ENCODE measurements around the gene ADAMTS16.

ADAMTS16 gene

DNA sequence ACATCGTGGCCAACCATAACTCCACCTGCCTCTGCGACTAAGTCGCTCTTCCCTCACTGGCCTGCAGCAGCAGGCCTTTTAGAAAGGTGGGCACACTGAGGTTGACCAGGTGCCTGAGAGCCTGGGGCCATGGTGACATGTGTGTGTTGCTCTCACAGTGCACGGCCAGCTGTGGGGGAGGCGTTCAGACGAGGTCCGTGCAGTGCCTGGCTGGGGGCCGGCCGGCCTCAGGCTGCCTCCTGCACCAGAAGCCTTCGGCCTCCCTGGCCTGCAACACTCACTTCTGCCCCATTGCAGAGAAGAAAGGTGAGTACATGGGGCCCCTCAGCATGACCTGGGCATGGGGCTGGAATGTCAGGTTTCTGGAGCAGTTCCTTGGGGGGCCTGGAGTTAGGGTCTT lies 177.8 kb downstream of the ADAMTS16 start:
- no peak for DNase-seq

DNA sequence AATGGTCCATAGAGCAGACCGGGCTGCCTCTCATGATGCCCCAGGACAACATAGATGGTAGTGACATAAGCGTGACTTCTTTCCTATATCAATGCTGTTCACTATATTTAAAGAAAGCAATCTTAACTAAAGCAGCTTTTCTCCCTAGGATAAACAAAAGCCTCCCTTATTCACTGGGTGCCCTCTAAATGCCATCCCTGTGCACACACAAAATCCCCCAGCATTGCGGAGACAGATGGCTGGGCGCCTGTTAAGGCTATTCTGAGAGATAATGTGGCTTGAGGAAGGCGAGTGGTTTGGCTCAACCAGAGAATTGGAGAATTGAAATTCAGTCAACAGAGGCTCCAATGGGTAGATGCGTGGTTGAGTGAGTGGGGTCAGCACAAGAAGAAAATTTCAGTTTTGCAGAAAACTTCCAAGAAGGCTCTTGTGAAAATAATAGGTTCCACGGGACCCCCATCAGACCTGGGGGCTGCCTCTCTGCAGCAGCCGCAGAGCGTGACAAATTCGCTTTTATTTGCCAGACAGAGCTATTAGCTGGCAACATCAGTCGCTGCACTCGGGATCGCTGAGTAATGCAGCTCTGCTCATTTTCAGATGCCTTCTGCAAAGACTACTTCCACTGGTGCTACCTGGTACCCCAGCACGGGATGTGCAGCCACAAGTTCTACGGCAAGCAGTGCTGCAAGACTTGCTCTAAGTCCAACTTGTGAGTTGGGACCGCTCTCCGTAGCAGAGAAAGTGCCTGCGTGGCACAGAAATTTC lies 178.5 kb downstream of the ADAMTS16 start:
- DNase-seq = no peak

DNA sequence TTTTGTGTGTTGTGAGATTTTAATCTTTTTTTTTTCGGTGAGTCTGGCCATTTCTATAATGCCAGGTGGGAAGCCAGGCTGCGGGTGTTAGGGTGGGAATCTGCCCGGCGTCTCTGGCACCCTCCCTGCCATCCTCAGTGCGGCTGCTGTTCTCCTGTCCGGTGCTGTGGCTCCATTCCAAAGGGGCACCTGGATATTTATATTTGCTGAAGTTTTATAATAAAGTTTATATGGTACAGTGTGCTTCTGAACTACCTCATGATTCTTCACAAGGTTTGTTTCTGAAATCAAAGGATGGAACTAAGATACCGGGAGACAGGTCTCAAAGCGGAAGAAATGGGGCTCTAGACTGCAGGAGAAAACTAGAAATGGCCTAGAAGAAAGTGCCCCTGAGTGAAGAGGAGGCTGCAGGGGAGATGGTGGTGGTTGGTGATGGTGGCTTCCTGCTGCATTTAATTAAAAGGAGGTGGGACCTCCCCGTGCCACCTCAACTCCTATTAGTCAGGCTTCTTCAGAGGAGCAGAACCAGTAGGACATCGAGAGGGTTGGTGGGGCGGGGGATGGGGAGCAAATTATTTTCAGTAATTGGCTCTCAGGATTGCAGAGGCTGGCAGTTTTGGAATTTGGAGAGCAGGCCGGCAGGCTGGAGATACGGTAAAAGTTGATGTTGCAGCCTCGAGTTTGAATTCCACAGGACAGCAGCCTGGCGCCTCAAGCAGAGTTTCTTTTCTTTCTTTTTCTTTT lies 180.1 kb downstream of the ADAMTS16 start:
- DNase-seq = no peak

DNA sequence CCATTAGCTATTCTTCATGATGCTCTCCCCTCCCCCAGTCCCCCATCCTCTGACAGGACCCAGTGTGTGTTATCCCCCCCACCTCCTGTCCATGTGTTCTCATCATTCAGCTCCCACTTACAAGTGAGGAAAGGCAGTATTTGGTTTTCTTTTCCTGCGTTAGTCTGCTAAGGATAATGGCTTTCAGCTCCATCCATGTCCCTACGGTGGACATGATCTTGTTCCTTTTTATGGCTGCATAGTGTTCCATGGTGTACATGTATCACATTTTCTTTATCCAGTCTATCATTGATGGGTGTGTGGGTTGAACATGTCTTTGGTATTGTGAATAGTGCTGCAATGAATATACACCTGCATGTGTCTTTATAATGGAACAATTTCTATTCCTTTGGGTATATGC lies 181.0 kb downstream of the ADAMTS16 start:
- DNase-seq = no peak

DNA sequence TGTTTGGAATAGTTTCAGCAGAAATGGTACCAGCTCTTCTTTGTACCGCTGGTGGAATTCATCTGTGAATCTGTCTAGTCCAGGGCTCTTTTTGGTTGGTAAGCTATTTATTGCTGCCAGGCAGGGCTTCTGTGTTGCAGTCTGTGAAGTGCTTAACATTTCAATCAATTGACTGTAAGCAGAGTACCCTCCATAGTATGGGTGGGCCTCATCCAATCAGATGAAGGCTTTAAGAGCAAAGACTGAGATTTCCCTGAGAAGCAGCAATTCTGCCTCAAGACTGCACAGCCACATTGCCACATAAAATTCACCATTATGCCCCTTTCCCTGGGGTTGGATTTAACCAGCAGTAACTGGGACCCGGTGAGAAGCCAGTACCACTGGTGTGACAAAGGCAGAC lies 183.4 kb downstream of the ADAMTS16 start:
- DNase-seq = no peak

DNA sequence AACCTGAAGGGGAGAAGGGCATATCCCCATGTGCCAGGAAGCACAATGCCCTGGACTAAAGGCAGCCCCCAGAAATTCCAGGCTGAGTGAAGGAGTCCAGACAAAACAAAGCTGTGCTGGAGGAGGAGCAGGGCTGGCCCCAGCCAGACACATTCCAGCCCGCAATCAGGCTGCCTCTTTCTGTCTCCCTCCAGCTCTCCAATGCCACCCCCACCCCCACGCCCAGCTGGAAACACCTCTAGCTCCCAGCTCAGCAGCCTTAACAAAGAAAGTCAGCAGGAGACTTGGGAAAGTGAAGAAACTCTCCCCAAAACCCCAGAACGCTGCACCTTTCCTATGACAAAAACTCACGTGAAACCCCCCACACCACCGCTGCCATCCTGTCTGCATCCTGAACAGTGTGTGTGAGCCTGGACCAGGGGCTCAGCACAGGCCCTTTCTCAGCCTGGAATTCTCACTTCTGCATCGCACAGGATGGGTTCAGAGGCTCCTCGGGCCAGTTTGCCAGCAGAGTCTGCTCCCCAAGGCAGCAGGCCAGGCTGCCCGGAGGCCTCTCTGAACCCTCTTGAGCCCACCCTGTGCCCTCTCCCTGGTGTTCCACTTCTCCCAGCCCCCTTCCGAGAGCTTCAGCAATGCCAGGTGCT lies 186.1 kb downstream of the ADAMTS16 start:
- DNase-seq = no peak

DNA sequence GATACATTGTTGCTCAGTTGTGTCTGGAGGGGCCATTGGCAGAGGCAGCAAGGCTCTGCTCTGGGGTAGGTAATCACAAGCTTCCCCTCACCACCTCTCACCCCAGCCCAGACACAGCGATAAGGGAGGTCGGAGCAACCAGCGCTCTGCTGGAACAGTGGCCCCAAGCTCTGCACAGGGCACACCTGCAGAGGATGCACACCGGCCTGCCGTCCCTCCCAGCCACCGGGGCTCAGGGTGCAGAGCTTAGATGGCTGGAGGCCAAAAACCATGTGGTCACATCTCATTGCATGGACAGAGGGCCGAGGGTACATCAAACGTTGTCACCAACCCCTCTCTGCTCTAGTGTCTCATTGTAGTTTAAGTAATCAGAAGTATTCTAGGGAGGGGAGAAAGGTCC lies 187.0 kb downstream of the ADAMTS16 start:
- DNase-seq = no peak

- no peak for DNase-seq
These were observed 190.8 kb downstream of the ADAMTS16 start for GRCh38 chr5:5330728-5331452.

- DNase-seq = no peak
These were observed 191.7 kb downstream of the ADAMTS16 start for GRCh38 chr5:5331848-5332247.

GRCh38 chr5:5332287-5332686 lies 192.2 kb downstream of the ADAMTS16 start:
- no peak for DNase-seq

- DNase-seq = no peak
These were observed 195.0 kb downstream of the ADAMTS16 start for GRCh38 chr5:5335107-5335506.

DNA sequence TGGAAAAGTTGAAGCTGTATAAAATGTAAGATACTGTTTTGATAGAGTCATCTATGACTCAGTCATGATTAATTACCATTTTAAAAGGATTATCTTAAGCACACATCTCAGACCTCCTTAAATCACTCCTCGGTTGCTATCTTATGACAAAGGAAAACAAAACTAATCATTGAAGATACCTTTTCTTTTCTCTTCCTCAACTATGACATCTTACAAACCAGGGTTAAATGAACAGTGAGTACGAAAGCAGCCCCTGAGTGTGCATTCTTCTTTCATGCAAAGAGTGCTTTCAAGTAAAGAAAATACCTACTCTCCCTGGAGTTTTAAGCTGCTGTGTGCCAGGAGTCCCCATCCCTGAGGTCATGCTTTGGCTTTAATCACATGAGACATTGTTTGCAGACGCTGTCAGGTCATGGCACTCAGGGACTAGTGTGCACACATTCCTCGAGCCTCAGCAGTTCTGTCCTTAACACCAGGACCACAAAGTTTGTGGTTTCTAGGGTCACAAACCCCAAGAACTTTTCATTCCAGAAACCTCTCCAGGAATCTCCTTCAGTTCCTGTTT lies 195.7 kb downstream of the ADAMTS16 start:
- no peak for DNase-seq

DNA sequence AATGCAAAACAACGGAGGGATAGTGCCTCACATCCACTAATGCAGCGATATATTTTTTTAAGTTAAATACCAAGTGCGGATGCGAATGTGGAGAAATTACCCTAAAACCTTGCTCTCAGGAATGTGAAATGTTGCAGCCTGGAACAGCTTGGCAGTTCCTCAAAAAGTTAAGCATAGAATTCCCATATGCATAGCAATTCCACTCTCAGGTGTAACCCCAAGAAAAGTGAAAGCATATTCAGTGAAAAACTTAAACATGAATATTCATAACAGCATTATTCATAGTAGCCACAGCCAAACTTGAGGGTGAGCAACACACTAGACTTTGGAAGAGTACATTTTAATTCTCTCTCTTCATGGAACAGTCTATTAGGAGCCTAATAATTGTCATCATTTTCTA lies 199.1 kb downstream of the ADAMTS16 start:
- no peak for DNase-seq

DNA sequence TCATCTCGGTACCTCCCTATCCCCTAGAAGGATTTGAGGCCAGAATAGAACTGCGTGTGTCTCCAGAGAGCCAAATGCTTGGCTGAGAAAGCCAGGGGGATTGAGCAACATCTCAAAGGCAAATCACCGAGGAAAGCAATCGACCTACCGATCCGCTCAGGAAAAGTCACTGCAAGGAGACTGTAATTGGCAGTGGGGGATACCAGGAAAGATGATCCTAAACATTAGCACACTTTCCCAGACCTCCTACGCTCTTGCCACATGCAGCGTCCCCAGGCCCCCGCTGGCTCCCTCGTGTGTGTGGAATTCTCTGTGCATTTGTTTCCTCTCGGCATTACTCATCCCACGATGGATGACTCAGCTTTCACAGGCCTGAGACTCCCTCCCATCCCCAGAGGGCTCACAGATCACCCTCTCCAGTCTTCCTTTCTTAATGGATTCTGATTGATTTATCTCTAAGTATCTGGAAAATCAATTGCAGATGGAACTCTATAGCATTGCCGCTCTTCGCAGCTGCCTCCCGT lies 200.1 kb downstream of the ADAMTS16 start:
- DNase-seq = no peak

DNA sequence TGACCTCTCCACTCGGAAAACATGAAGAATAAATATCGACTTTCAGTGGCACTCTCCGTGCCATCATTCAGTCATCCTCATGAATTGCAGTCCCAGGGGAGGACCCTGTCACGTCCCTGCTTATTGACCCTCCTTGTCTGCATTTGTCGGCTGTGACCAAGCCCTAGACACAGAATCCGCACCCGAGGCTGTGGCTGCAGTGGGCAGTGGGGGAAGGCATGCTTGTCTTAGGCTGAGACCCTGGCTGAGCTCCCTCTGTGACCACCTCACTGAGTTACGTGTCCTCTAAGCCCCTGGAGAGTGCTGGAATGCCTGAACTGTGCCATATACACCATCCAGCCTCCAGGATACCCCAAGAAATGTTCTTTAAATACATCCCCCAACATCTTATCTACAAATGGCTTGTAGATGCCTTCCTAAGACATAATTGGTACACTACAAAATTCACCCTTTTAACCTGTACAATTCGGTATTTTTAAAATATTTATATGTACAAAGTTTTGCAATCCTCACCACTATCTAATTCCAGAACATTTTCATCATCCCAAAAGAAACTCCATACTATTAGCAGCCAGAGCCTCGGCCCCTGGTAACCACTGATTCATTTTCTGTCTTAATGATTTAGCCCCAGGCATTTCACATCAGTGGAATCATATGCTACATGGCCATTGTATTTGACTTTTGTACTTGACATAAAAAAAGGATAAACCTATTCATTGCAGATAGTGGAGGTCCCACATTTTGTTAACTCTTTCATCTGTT lies 201.6 kb downstream of the ADAMTS16 start:
- no peak for DNase-seq

DNA sequence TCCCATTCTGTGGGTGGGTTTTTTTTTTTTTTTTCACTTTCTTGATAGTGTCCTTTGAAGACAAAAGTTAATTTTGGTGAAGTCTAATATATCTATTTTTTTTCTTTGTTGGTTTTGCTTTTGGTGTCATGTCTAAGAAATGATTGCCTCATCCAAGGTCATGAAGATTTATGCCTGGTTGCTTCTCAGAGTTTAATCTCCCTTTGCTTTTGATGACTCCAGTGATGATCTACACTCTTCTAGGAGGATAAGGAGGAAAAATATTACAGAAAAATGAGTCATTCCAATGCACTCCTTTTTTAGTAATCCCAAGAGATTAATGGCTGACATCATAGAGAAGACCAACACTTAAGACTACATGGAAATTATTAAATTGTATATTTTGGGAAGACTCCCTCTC lies 202.7 kb downstream of the ADAMTS16 start:
- no peak for DNase-seq

GRCh38 chr5:5343568-5343967 lies 203.4 kb downstream of the ADAMTS16 start:
- DNase-seq = no peak

DNA sequence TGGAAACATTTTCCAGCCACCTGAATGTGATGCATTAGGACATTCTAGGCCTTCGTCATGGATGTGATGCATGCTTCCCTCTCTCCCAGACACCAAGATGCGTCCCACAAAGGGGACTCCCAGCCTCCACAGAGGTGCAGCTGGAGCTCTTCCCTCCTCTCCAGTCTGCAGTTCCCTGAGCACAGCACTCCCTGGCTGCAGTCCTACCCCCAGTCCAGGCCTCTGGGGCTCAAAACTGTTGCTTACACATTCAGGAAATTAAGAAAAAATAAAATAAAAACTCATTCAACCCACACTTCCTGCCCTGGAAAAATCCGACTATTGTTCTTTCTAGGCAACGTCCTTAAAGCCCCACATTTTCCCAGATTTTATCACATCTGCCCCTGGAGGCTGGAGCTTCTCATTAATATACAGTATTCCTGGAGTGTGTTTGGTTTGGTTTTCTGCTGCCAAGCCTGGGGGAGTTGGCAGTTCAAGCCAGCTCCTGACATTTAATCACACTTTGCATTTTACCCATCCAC lies 204.0 kb downstream of the ADAMTS16 start:
- no peak for DNase-seq

- no peak for DNase-seq
These were observed 204.5 kb downstream of the ADAMTS16 start for GRCh38 chr5:5344606-5345005.

GRCh38 chr5:5347442-5347841 lies 207.3 kb downstream of the ADAMTS16 start:
- DNase-seq = no peak

DNA sequence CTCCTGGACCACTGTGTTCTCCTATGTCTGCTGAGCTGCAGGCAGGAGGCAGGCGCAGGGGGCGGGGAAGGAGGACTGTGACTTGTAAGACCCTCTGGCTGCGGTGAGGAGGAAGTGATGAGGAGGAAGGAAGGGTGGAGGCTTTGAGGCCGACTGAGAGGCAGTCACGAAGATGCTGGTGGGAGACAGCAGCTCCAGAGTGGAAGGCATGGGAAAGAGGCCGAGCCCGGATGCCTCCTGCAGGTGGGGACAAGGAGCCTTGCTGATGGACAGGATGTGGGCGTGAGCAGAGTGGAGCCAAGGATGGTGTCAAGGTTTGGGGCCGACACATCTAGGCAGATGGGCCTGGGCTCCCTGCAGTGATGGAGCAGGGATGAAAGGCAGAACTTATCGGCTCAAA lies 208.0 kb downstream of the ADAMTS16 start:
- DNase-seq = no peak

DNA sequence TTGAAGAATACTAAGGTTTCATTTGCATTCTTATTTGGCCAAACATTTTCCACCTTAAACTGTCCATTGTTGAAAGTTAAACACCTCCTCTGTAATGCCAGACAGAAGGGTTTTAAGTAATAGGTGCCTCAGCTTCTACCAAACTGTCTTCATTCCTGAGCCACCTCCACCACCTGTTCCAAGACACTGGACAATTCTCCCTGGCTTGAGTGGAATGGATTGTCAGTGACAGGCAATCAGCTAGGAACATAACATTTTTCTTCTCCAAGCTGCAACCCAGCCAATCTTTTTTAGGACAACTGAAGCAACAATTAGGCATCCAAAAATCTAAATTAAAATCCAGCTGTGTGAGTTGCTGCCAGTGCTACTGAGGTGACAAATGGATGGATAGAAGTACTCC lies 208.4 kb downstream of the ADAMTS16 start:
- DNase-seq = no peak
